TTC549 (cell line): Measurements from ENCODE around the gene TSR1.

Experiments used
- FAIRE-seq: peaks from 2 replicates; lab custom pipeline; 2012; peaks lifted over from hg19 to GRCh38; lab: Jason Lieb, UNC

The TSR1 gene

GRCh38 chr17:2279707-2280106 lies 56.5 kb downstream of the TSR1 start:
- no peak for FAIRE-seq

GRCh38 chr17:2277429-2278170 lies 58.7 kb downstream of the TSR1 start:
- FAIRE-seq, result no peak

GRCh38 chr17:2275722-2276121 lies 60.5 kb downstream of the TSR1 start:
- FAIRE-seq, result no peak

GRCh38 chr17:2274414-2274813 lies 61.8 kb downstream of the TSR1 start:
- FAIRE-seq, result no peak
